Measurements from ENCODE around the gene DEPDC1. TPM values are rescaled to one million over a fixed set of nuclear protein-coding genes. Genes with fewer than 3 reads are reported as not detected.

DEPDC1 gene
- total RNA-seq = 3.0 and 43.0 TPM in 2 replicates

DNA sequence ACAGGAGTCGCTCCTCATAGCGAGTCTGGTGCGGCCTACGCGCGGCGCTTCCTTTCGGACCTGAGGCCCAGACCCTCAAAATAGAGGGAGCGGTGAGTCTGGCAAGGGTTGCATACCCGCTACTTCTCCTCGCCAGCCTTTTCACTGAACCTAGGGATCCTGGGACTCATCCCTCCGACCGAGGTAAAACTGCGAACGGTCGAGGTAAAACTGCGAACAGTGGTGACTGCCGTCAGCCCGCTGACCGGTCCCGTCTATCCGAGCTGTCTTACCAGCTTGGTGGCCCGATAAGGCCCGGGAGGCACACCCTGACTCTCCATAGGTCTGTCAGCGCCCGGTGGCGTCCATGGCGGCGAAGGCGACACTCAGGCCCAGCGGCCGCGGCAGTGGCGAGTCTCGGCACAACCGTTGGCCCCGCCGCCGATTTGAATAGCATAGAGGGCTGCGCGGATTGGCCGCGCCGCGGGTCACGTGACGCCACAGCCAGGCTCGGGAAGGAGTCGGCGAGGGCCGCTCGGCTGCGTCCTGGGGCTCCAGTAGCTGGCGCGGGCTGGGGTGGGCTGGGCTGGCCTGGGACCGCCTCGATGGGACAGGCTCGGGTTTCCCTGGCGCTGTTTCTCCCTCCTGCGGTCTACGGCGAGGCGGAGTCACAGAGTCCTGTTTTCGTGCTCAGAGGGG, at the start of gene DEPDC1:
Gene DEPDC1, minus strand, starts transcription at position 403 of the 678 bp plus-strand sequence. Its CDS starts 83 bp downstream, at position 320.

GRCh38 chr1:68449901-68450300, 47.0 kb downstream of the DEPDC1 start, which contains the start of gene RPE65:
RPE65 (minus strand) TSS chr1:68449954; CDS start chr1:68449905, 49 bp downstream.

Other genes with a start within 250 kb of the DEPDC1 start
- gene RPE65, start 47.1 kb downstream of the DEPDC1 start, total RNA-seq = not detected in 2 replicates

All from mesangial cell (primary cell).